H1 (cell line): Measurements from ENCODE around the gene DNAI1. TPM values are rescaled to one million over a fixed set of nuclear protein-coding genes. Genes with fewer than 3 reads are reported as not detected.

ENCODE experiments used
- CTCF ChIA-PET: fragments of 300-600 bp; sonication (Branson Sonifier 250); formaldehyde crosslinking; loops from one replicate; lab custom pipeline; 2021; ENCODE audit not compliant: partially characterized antibody; lab: Charles Lee
- POLR2A ChIA-PET: fragments of 300-600 bp; sonication (Branson Sonifier 250); formaldehyde crosslinking; loops from one replicate; lab custom pipeline; 2021; ENCODE audit warnings: inconsistent platforms; ENCODE audit not compliant: partially characterized antibody; lab: Charles Lee
- DNase-seq, 2 experiments: peaks; one replicate each; pipeline versions ENCODE4 v3.0.0 to v3.0.0-alpha.2; 2010 to 2022; ENCODE audit warnings: low spot score in 2 of 2, low read depth in 1 of 2, mixed read lengths in 1 of 2
- FAIRE-seq: peaks from 2 replicates; lab custom pipeline; 2011; peaks lifted over from hg19 to GRCh38; lab: Jason Lieb, UNC
- H2AFZ ChIP-seq: 2 replicates; pipeline ENCODE4 v1.8.1; 2012; ENCODE audit warnings: low read length, inconsistent platforms
- H2AK5ac ChIP-seq: 2 replicates; pipeline ENCODE4 v1.6.1; 2013; ENCODE audit warnings: low read depth, low read length
- H2BK120ac ChIP-seq: replicated peaks from 2 replicates; pipeline ENCODE3; 2013; ENCODE audit warnings: low read depth, low read length, inconsistent platforms
- H2BK12ac ChIP-seq: 2 replicates; pipeline ENCODE4 v1.6.1; 2013; ENCODE audit warnings: low read depth, low read length
- H2BK15ac ChIP-seq: 2 replicates; pipeline ENCODE4 v1.6.1; 2013; ENCODE audit warnings: low read length
- H2BK20ac ChIP-seq: 2 replicates; pipeline ENCODE4 v1.6.1; 2013; ENCODE audit warnings: low read length
- H2BK5ac ChIP-seq: 2 replicates; pipeline ENCODE4 v1.6.1; 2013; ENCODE audit warnings: low read depth, low read length
- H3K14ac ChIP-seq: 2 replicates; pipeline ENCODE4 v1.6.1; 2013; ENCODE audit warnings: inconsistent platforms; ENCODE audit not compliant: insufficient read length
- H3K18ac ChIP-seq: 2 replicates; pipeline ENCODE4 v1.6.1; 2013; ENCODE audit warnings: low read length; ENCODE audit errors: extremely low read depth
- H3K23ac ChIP-seq: 2 replicates; pipeline ENCODE4 v1.6.1; 2013; ENCODE audit warnings: inconsistent platforms; ENCODE audit not compliant: insufficient read length
- H3K23me2 ChIP-seq: 2 replicates; pipeline ENCODE4 v1.6.1; 2013; ENCODE audit warnings: low read depth, low read length
- H3K27ac ChIP-seq: 2 replicates; pipeline ENCODE4 v1.6.1; 2011; ENCODE audit warnings: low read depth, low read length, inconsistent platforms
- H3K27me3 ChIP-seq, 4 experiments: replicated peaks in 1 of 4; 1 replicate in 1 of 4; 2 replicates in 3 of 4; pipeline versions ENCODE4 v1.6.1 to v1.8.1; 2011 to 2013; ENCODE audit warnings: low read length in 3 of 4, mild to moderate bottlenecking in 3 of 4, inconsistent platforms in 2 of 4, mixed read lengths in 2 of 4, moderate library complexity in 1 of 4; ENCODE audit not compliant: control insufficient read depth in 3 of 4, insufficient read depth in 3 of 4; ENCODE audit errors: extremely low read depth in 1 of 4
- H3K36me3 ChIP-seq, 4 experiments: 2 replicates each; pipeline versions ENCODE4 v1.6.1 to v1.8.1; 2011 to 2013; ENCODE audit warnings: mild to moderate bottlenecking in 4 of 4, low read length in 3 of 4, moderate library complexity in 2 of 4, control low read depth in 1 of 4, inconsistent platforms in 1 of 4; ENCODE audit not compliant: insufficient read depth in 4 of 4, control insufficient read depth in 2 of 4
- H3K4ac ChIP-seq: replicated peaks from 2 replicates; pipeline ENCODE3; 2013; ENCODE audit warnings: low read length, low read depth, mixed read lengths, inconsistent platforms; ENCODE audit not compliant: insufficient read length
- H3K4me1 ChIP-seq, 4 experiments: replicated peaks in 1 of 4; 1 replicate in 1 of 4; 2 replicates in 3 of 4; pipeline versions ENCODE4 v1.6.1 to v1.8.1; 2011 to 2013; ENCODE audit warnings: low read length in 3 of 4, inconsistent platforms in 2 of 4, mixed read lengths in 1 of 4; ENCODE audit not compliant: insufficient read depth in 4 of 4, control insufficient read depth in 3 of 4
- H3K4me2 ChIP-seq, 2 experiments: 2 replicates each; pipeline versions ENCODE4 v1.6.1 to v1.8.1; 2011 to 2013; ENCODE audit warnings: low read depth in 2 of 2, low read length in 2 of 2, control low read depth in 1 of 2, inconsistent platforms in 1 of 2, mild to moderate bottlenecking in 1 of 2; ENCODE audit not compliant: insufficient read depth in 1 of 2
- H3K4me3 ChIP-seq, 4 experiments: fragments of 200-600, 300-600 bp in 1 of 4; sonication (generic), shearing (Covaris generic), sonication (Bioruptor Twin) in 1 of 4; 2 replicates each; pipeline versions ENCODE4 v1.5.1 to v1.8.1; 2011 to 2016; ENCODE audit warnings: low read length in 4 of 4, low read depth in 3 of 4, control low read depth in 2 of 4, inconsistent platforms in 2 of 4, mild to moderate bottlenecking in 2 of 4, mixed read lengths in 1 of 4, moderate library complexity in 1 of 4; ENCODE audit not compliant: insufficient read depth in 2 of 4; ENCODE audit errors: extremely low read depth in 1 of 4
- H3K56ac ChIP-seq: replicated peaks from 2 replicates; pipeline ENCODE3; 2013; ENCODE audit warnings: low read depth, mild to moderate bottlenecking, mixed read lengths, low read length, inconsistent platforms; ENCODE audit not compliant: insufficient read length
- H3K79me1 ChIP-seq: 2 replicates; pipeline ENCODE4 v1.6.1; 2013; ENCODE audit warnings: low read depth, low read length, control low read depth
- H3K79me2 ChIP-seq, 2 experiments: 2 replicates each; pipeline versions ENCODE4 v1.6.1 to v1.8.1; 2012 to 2013; ENCODE audit warnings: low read length in 2 of 2, mild to moderate bottlenecking in 2 of 2, inconsistent platforms in 1 of 2; ENCODE audit not compliant: insufficient read depth in 2 of 2, control insufficient read depth in 1 of 2
- H3K9ac ChIP-seq, 4 experiments: replicated peaks in 1 of 4; 1 replicate in 1 of 4; 2 replicates in 3 of 4; pipeline versions ENCODE4 v1.6.1 to v1.8.1; 2011 to 2013; ENCODE audit warnings: low read depth in 3 of 4, low read length in 3 of 4, control low read depth in 2 of 4, mild to moderate bottlenecking in 2 of 4, moderate library complexity in 2 of 4, inconsistent platforms in 1 of 4; ENCODE audit errors: extremely low read depth in 1 of 4
- H3K9me3 ChIP-seq, 2 experiments: 2 replicates each; pipeline versions ENCODE4 v1.6.1 to v1.8.1; 2012 to 2013; ENCODE audit warnings: mild to moderate bottlenecking in 2 of 2, moderate library complexity in 2 of 2, control low read depth in 1 of 2, inconsistent platforms in 1 of 2, low read depth in 1 of 2, low read length in 1 of 2, mixed read lengths in 1 of 2; ENCODE audit not compliant: insufficient read depth in 2 of 2
- H4K20me1 ChIP-seq, 2 experiments: replicated peaks in 1 of 2; 2 replicates each; pipeline versions ENCODE3 to v1.8.1; 2011 to 2013; ENCODE audit warnings: inconsistent platforms in 2 of 2, low read length in 2 of 2, mild to moderate bottlenecking in 1 of 2; ENCODE audit not compliant: insufficient read depth in 2 of 2, control insufficient read depth in 1 of 2
- H4K5ac ChIP-seq: 2 replicates; pipeline ENCODE4 v1.6.1; 2013; ENCODE audit warnings: low read length, low read depth, mixed read lengths, inconsistent platforms; ENCODE audit not compliant: insufficient read length
- H4K8ac ChIP-seq: 2 replicates; pipeline ENCODE4 v1.8.0; 2013; ENCODE audit warnings: mild to moderate bottlenecking, moderate library complexity, low read length, inconsistent platforms; ENCODE audit not compliant: insufficient read depth; ENCODE audit errors: extremely low read depth
- H4K91ac ChIP-seq: replicated peaks from 2 replicates; pipeline ENCODE3; 2013; ENCODE audit warnings: low read length, mixed read lengths, inconsistent platforms; ENCODE audit not compliant: insufficient read length
- ASH2L ChIP-seq: fragments of 200-600, 300-600 bp; sonication (generic); IDR thresholded peaks from one replicate; pipeline ENCODE4 v1.7.1; 2017; ENCODE audit warnings: low read length
- BCL11A ChIP-seq, 2 experiments: IDR thresholded peaks; one replicate each; pipeline ENCODE4 v1.6.1; 2011; ENCODE audit warnings: low read depth in 2 of 2, low read length in 2 of 2, mild to moderate bottlenecking in 2 of 2
- BRCA1 ChIP-seq: IDR thresholded peaks from 2 replicates; pipeline ENCODE4 v1.6.1; 2012; ENCODE audit warnings: low read depth, low read length, improper control_type of control experiment
- CEBPB ChIP-seq: IDR thresholded peaks from 2 replicates; pipeline ENCODE4 v1.6.1; 2012; ENCODE audit warnings: low read depth, low read length
- HDAC2 ChIP-seq, 2 experiments: fragments of 300-600 bp in 1 of 2; sonication (generic) in 1 of 2; IDR thresholded peaks; 2 replicates each; pipeline ENCODE4 v1.6.1; 2011 to 2012; ENCODE audit warnings: low read depth in 2 of 2, low read length in 2 of 2, mild to moderate bottlenecking in 2 of 2, moderate library complexity in 2 of 2, borderline replicate concordance in 1 of 2, inconsistent platforms in 1 of 2
- KDM4A ChIP-seq: IDR thresholded peaks from one replicate; pipeline ENCODE4 v1.7.1; 2012; ENCODE audit warnings: low read depth, mild to moderate bottlenecking, moderate library complexity, low read length, inconsistent platforms; ENCODE audit not compliant: severe bottlenecking
- POLR2A ChIP-seq, 2 experiments: IDR thresholded peaks; 1 replicate in 1 of 2; 2 replicates in 1 of 2; pipeline ENCODE4 v1.6.1; 2011; ENCODE audit warnings: low read depth in 2 of 2, low read length in 2 of 2, mild to moderate bottlenecking in 2 of 2; ENCODE audit errors: control extremely low read depth in 1 of 2
- SP4 ChIP-seq: IDR thresholded peaks from 2 replicates; pipeline ENCODE4 v1.6.1; 2012; ENCODE audit warnings: low read length, inconsistent platforms
- TAF7 ChIP-seq: optimal IDR thresholded peaks from 2 replicates; pipeline ENCODE3; 2011; ENCODE audit warnings: low read depth, mild to moderate bottlenecking, inconsistent platforms, low read length, moderate library complexity, borderline replicate concordance
- TBP ChIP-seq: IDR thresholded peaks from 2 replicates; pipeline ENCODE4 v1.6.1; 2011; ENCODE audit warnings: low read depth, low read length, improper control_type of control experiment
- YY1 ChIP-seq: IDR thresholded peaks from 2 replicates; pipeline ENCODE4 v1.6.1; 2011; ENCODE audit warnings: low read depth, mild to moderate bottlenecking, low read length
- WGBS, 2 experiments: shearing (Covaris generic) in 1 of 2; methylation state at CpG; one replicate each; pipeline versions ENCODE4 v1.1.6 to v1.1.7; 2013 to 2015; ENCODE audit warnings: low lambda C conversion rate in 2 of 2, mixed read lengths in 2 of 2, inconsistent platforms in 1 of 2, low coverage in 1 of 2, missing lambda C conversion rate in 1 of 2; ENCODE audit not compliant: insufficient replicate concordance in 2 of 2, insufficient coverage in 1 of 2, insufficient read length in 1 of 2; ENCODE audit errors: extremely low coverage in 1 of 2, missing lambda C conversion rate in 1 of 2; 5-methylcytosine and 5-hydroxymethylcytosine counted together
- polyA plus RNA-seq, 7 experiments: library from polyadenylated mRNA; depleted of rRNA in 3 of 7; stranded (reverse) in 5 of 7; unstranded in 2 of 7; fragments of >200 nt in 5 of 7; fragments of 200-250 nt in 2 of 7; gene quantifications; 1 replicate in 5 of 7; 2 replicates in 1 of 7; 4 replicates in 1 of 7; pipeline versions ENCODE4 v1.2.1 to v1.2.3, GENCODE V29; 2011 to 2013; ENCODE audit warnings: missing spikeins in 2 of 7, mixed read lengths in 2 of 7
- total RNA-seq: library from RNA; stranded (reverse); fragmentation: NEBNext Ultra II Directional; extraction: Animal tissue kit (Norgen Biotek cat#: 25700); gene quantifications from 2 replicates; pipeline ENCODE4 v1.2.1, GENCODE V29; 2021
- TF ChIP-seq, protein P1 (sequence below): IDR thresholded peaks from 2 replicates; pipeline ENCODE4 v1.6.1; 2011; ENCODE audit warnings: low read length, improper control_type of control experiment

Gene DNAI1
- total and polyA plus RNA-seq, 2 of the 8 experiments (the other 6 are each of a cell fraction or from before 2014, with no cell fraction given), result 0.37 to 0.54 TPM

GRCh38 chr9:34451135-34451534 is 7.5 kb upstream of the DNAI1 start:
- H3K9me3 ChIP-seq, result no peaks in the 10 kb centered on the region
- no peak overlapping the region; a peak in 1 of 4 replicates for H3K4me2 ChIP-seq
- no peaks in the 10 kb centered on the region; the same call in 1 of the 2 replicates for H3K79me1 ChIP-seq
- H3K4ac ChIP-seq, result peak overlapping the region; percentile 2
- no peak overlapping the region for H3K18ac ChIP-seq
- no peak overlapping the region for H2BK15ac ChIP-seq
- no peak overlapping the region for H4K8ac ChIP-seq
- no peak overlapping the region for H2BK120ac ChIP-seq
- no peaks in the 10 kb centered on the region for H3K23me2 ChIP-seq
- no peak overlapping the region for H3K14ac ChIP-seq
- ChIA-PET CTCF (interaction anchor here (0.8 to 13.0 kb wide), 9 partner anchors 8 to 118 kb away, joined by 3 to 73 read pairs (median 6); no protein-coding TSS in a partner anchor), POLR2A (no interaction called here)
- H3K4me3 ChIP-seq, result no peak overlapping the region
- no peaks in the 10 kb centered on the region for H3K79me2 ChIP-seq
- H4K5ac ChIP-seq, result no peak overlapping the region
- H3K36me3 ChIP-seq, result no peaks in the 10 kb centered on the region
- H2AK5ac ChIP-seq, result no peak overlapping the region
- no peak for DNase-seq
- no peak overlapping the region for H2AFZ ChIP-seq
- no peak overlapping the region for H2BK20ac ChIP-seq
- H3K9ac ChIP-seq, result no peak overlapping the region
- H3K23ac ChIP-seq, result no peak overlapping the region
- H3K4me1 ChIP-seq, result peaks cover 0 to 4% (median 3%) of the 10 kb centered on the region in 4 experiments; a peak in 3 of 7 replicates
- H4K91ac ChIP-seq, result no peak overlapping the region
- H4K20me1 ChIP-seq, result peaks cover 0 to 1% of the 10 kb centered on the region in 2 experiments
- no peaks in the 10 kb centered on the region; a peak in 2 of 7 replicates for H3K27me3 ChIP-seq
- WGBS, 2 experiments, result 55% methylated on average over 2 of the region's 2 CpGs; no CpG with 5 or more reads in 1 of the 2 experiments
- FAIRE-seq, result no peak
- H3K56ac ChIP-seq, result no peak overlapping the region
- H3K27ac ChIP-seq, result no peak overlapping the region
- no peak overlapping the region for H2BK5ac ChIP-seq
- H2BK12ac ChIP-seq, result no peak overlapping the region
- TF ChIP-seq CEBPB, result no peak
- TF ChIP-seq KDM4A, result no peak
- TF ChIP-seq TAF7, result no peak
- no peak for TF ChIP-seq HDAC2 (IDR thresholded peaks at IDR 0.05; ENCODE audit: borderline replicate concordance in 1 of 2, low read depth in 2 of 2, low read length in 2 of 2)
- TF ChIP-seq POLR2A (IDR thresholded peaks at IDR 0.05; ENCODE audit: control extremely low read depth in 1 of 2, low read depth in 2 of 2, low read length in 2 of 2), result no peak
- TF ChIP-seq BCL11A (IDR thresholded peaks at IDR 0.05; ENCODE audit: low read depth in 2 of 2, low read length in 2 of 2), result no peak
- TF ChIP-seq SP4, result no peak
- TF ChIP-seq, protein P1, sequence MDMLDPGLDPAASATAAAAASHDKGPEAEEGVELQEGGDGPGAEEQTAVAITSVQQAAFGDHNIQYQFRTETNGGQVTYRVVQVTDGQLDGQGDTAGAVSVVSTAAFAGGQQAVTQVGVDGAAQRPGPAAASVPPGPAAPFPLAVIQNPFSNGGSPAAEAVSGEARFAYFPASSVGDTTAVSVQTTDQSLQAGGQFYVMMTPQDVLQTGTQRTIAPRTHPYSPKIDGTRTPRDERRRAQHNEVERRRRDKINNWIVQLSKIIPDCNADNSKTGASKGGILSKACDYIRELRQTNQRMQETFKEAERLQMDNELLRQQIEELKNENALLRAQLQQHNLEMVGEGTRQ, result no peak
- TF ChIP-seq TBP, result no peak
- no peak for TF ChIP-seq BRCA1
- no peak for TF ChIP-seq YY1
- TF ChIP-seq ASH2L, result no peak
